T follicular helper cell (primary cell): ENCODE measurements around the gene NINJ2.

ENCODE experiments used
- DNase-seq: peaks from one replicate; pipeline ENCODE4 v3.0.0-alpha.2; 2020; ENCODE audit warnings: low read depth

NINJ2 gene

GRCh38 chr12:546920-547845 is 116.1 kb downstream of the NINJ2 start:
- DNase-seq, result peak; percentile 39

- DNase-seq, result no peak
Observed at GRCh38 chr12:546265-546919, 116.9 kb downstream of the NINJ2 start.

- DNase-seq, result no peak
Observed at GRCh38 chr12:545835-546234, 117.4 kb downstream of the NINJ2 start.

- DNase-seq, result no peak
Observed at GRCh38 chr12:544941-545635, 118.2 kb downstream of the NINJ2 start.

DNA sequence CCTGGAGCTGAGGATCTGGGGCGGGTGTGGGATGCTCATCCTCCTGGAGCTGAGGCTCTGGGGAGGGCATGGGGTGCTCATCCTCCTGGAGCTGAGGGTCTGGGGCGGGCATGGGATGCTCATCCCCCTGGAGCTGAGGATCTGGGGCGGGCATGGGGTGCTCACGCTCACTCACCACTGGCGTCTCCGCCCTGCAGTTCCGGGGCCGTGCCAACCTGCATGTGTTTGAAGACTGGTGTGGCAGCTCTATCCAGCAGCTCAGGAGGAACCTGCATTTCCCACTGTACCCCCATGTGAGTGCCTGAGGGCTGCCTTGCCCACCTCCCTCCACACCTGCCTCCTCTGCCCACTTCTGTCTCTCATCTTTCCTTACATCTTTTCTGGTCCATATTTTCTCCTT is 119.1 kb downstream of the NINJ2 start:
- DNase-seq, result no peak

- DNase-seq, result no peak
Observed at GRCh38 chr12:543114-543451, 120.2 kb downstream of the NINJ2 start.

GRCh38 chr12:542395-543113 is 120.7 kb downstream of the NINJ2 start:
- no peak for DNase-seq

DNA sequence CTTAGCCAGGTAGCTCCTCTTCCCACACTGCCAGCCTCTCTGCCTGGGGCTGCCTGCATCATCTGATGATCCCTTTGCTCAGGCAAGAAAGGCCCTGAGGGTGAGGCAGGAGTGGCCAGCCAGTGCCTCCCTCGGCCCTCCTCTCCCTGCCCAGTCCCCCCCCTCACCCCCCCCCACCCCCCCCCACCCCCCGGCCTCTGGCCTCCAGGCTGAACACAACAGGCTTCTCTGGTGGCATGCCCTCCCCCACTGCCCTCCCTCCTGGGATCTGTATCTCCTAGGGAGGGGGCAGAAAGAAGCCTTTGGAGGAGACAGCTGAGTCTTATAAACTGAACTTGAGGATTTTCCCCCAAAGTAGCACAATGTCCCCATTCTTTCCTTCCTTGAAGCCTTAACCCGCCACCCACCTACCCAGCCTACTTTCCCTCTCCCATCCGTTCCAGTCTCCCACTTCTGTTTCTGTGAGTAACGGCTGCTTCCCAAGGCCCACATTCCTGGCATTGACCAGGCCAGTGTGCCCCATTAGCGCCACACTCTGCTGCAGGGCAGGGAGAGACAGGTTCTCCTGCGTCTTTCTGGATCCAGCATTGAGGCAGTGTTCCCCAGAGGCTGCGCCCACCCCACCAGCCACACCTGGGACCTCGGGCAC is 121.4 kb downstream of the NINJ2 start:
- DNase-seq, result no peak

DNA sequence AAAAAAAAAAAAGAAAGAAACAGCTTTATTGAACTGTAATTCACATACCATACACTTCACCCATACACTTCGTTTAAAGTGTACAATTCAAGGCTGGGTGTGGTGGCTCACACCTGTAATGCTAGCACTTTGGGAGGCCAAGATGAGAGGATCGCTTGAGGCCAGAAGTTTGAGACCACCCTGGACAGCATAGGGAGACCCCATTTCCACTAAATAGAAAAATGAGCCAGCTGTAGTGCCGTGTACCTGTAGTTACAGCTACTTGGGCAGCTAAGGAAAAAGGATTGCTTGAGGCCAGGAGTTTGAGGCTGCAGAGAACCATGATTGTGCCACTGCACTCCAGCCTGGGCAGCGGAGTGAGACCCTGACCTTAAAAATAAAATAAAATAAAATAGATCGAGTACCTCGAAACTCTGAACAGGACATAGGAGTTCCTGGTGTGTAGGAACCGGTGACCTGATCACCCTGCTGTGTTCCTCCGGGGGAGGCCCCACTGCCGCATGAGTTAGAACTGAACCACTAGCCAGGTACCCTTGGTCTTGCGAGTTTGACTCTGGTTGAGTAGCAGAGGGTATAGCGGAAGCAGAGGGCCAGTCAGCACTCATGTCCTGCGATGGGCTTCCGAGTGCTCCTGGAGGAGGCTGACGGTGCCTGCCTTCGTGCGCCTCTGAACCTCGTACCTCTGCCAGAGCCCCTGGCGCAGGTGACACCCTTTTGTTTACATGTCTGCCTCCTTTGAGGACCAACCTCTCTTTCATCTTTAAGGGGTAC is 123.5 kb downstream of the NINJ2 start:
- DNase-seq, result no peak

- peak; percentile 41 for DNase-seq
Observed at GRCh38 chr12:538731-539539, 124.3 kb downstream of the NINJ2 start.

- DNase-seq, result no peak
Observed at GRCh38 chr12:537772-538171, 125.5 kb downstream of the NINJ2 start.

GRCh38 chr12:536751-537245 is 126.4 kb downstream of the NINJ2 start:
- no peak for DNase-seq

GRCh38 chr12:535396-535795 is 127.8 kb downstream of the NINJ2 start:
- DNase-seq, result no peak

DNA sequence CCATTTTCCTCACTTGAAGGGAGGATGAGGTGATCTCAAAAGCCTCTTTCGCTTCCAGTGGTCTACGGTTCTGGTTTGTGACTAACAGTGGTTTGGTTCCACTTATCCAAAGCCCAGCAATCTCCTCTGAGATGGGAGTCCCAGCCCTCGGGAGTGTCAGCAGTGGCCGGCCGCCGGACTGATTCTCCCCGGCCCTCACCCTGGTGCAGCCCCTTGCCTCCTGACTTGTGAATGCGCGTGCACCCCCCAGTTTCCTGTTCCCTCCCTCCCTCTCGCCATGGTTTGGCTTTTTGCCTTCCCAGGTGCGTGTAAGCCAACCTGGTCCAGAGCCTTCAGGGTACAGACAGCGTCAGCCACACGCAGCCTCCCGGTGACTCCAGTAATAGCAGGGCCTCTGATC is 129.0 kb downstream of the NINJ2 start:
- no peak for DNase-seq

DNA sequence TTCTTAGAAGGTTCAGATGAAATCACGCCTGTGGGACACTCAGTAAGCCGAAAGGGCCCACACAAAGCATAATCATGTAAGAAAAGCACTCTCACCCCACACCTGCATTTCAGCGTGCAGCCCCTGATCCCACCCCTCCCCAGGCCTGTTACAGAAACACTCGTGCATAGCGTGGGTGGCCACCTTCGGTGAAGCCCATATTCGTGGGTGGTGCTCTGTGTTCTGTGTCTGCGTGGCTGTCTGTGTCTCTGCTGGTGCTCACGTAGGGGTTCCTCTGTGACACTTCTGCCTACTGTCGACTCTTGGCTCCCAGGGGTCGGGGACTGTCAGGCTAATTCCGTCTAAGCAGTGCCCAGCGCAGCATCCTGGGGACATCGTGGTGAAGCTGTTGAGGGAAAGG is 129.5 kb downstream of the NINJ2 start:
- DNase-seq, result no peak

DNA sequence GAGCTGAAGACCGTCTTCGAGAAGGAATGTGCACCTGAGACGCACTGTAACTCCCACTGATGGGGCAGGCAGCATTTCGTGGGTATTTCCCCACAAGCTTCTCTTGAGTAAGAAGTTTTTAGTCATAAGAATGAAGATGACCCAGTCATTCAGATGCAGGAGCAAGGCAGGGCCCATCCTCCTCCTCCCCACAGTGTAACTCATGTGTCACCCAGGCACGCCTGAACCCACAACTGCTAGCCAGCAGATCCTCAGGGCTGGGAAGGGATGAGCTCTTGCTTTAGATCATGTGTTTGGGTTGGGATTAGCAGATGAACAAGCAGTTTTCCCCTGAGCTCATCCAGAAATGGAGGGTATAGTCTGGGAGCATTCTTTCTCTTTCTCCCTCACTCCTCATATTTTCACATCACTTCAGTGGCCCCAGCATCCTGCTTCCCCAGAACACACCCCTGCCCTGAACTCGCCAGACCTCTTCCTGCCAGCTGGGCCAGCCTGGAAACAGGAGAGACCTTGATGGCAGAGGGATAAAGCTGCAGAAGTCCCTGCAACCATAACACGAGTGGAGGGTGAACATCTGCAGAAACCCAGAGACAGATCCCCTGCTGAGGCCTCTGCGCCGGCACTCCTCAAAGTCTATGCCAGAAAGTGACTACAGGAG is 130.2 kb downstream of the NINJ2 start:
- DNase-seq, result no peak

- no peak for DNase-seq
Observed at GRCh38 chr12:531951-532585, 131.2 kb downstream of the NINJ2 start.

DNA sequence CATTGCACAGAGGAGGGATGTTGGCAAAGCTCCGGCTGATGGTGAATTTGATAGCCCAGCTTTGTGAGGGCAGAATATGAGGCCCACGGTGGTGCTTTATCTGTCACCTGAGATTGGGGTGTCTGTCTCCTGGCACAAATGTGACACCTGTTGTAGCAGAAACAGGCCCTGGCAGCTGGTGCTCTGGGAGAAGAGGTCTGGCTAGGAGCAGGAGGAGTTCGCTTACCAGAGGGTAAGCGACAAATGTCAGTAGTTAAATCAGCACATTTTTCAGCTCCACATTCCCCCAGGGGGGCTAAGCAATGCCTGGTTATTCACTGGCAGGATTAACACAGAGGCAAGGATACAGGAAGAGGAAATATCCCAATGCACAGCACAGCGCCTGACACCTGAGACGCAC is 132.4 kb downstream of the NINJ2 start:
- DNase-seq, result no peak

GRCh38 chr12:530308-530707 is 132.9 kb downstream of the NINJ2 start:
- DNase-seq, result no peak
